Astrocyte (in vitro differentiated cells and primary cell): ENCODE measurements around the gene RALY.

Experiments used
- CTCF ChIP-seq: IDR thresholded peaks from 2 replicates; pipeline ENCODE4 v1.5.1; 2011; ENCODE audit warnings: low read depth, mild to moderate bottlenecking, inconsistent platforms, low read length, moderate library complexity; ENCODE audit not compliant: insufficient read depth
- EZH2 ChIP-seq: IDR thresholded peaks from 2 replicates; pipeline ENCODE4 v1.6.1; 2012; ENCODE audit warnings: mild to moderate bottlenecking, low read length, inconsistent platforms; ENCODE audit not compliant: insufficient read depth

GRCh38 chr20:33945391-33946081 is 48.2 kb upstream of the RALY start:
- TF ChIP-seq CTCF (no peak), EZH2 (no peak)
